Measurements from ENCODE around the gene AMBRA1. TPM values are rescaled to one million over a fixed set of nuclear protein-coding genes. Genes with fewer than 3 reads are reported as not detected.

AMBRA1 gene
- total and polyA plus RNA-seq, 4 experiments from 2014 or later: 5.9 to 43.9 (median 30.4) TPM

GRCh38 chr11:46413760-46414465 lies 179.9 kb downstream of the AMBRA1 start:
- CTCF ChIA-PET (ENCODE audit: partially characterized antibody): no interaction called here
- POLR2A ChIA-PET (ENCODE audit: partially characterized antibody): no interaction called here
- Mint-ChIP-seq H3K9me3 (no peaks in the 10 kb centered on the region), H3K4me3 (no peak overlapping the region), H3K27me3 (no peaks in the 10 kb centered on the region), H3K4me1 (no peaks in the 10 kb centered on the region), H3K36me3 (peaks cover 49 to 73% of the 10 kb centered on the region in 2 donors), H3K27ac (no peak overlapping the region)
- peaks cover 57% of the 10 kb centered on the region for H3K36me3 ChIP-seq (ENCODE audit: insufficient read depth, low read length)
- no peak for DNase-seq
- no peak overlapping the region for H3K27ac ChIP-seq (ENCODE audit: low read depth, low read length)
- H3K4me3 ChIP-seq (ENCODE audit: low read length in 2 of 2): no peak overlapping the region
- H3K4me1 ChIP-seq (ENCODE audit: insufficient read depth, low read length): no peaks in the 10 kb centered on the region
- intact Hi-C loops (cut with micrococcal nuclease): no loop called here
- no peaks in the 10 kb centered on the region for H3K27me3 ChIP-seq (ENCODE audit: insufficient read depth, low read length)
- H3K9me3 ChIP-seq (ENCODE audit: control insufficient read depth in 1 of 2, low read length in 2 of 2): no peaks in the 10 kb centered on the region

- Mint-ChIP-seq H3K4me1 (no peaks in the 10 kb centered on the region), H3K27ac (no peak overlapping the region), H3K9me3 (no peaks in the 10 kb centered on the region), H3K36me3 (peaks cover 40 to 61% of the 10 kb centered on the region in 2 donors), H3K4me3 (no peak overlapping the region), H3K27me3 (no peaks in the 10 kb centered on the region)
- no peaks in the 10 kb centered on the region for H3K9me3 ChIP-seq (ENCODE audit: control insufficient read depth in 1 of 2, low read length in 2 of 2)
- no peaks in the 10 kb centered on the region for H3K27me3 ChIP-seq (ENCODE audit: insufficient read depth, low read length)
- ChIA-PET POLR2A (ENCODE audit: partially characterized antibody) (no interaction called here), CTCF (ENCODE audit: partially characterized antibody) (interaction anchor here (1.5 kb wide), 1 partner anchor 12 kb away, joined by 3 read pairs; no protein-coding TSS in a partner anchor)
- H3K27ac ChIP-seq (ENCODE audit: low read depth, low read length): no peak overlapping the region
- DNase-seq: no peak
- H3K4me1 ChIP-seq (ENCODE audit: insufficient read depth, low read length): no peaks in the 10 kb centered on the region
- no peak overlapping the region for H3K4me3 ChIP-seq (ENCODE audit: low read length in 2 of 2)
- H3K36me3 ChIP-seq (ENCODE audit: insufficient read depth, low read length): peaks cover 50% of the 10 kb centered on the region
- intact Hi-C loops (cut with micrococcal nuclease): no loop called here
Measured at GRCh38 chr11:46410021-46410420, 183.8 kb downstream of the AMBRA1 start.

- peaks cover 38 to 61% of the 10 kb centered on the region in 2 donors for H3K36me3 Mint-ChIP-seq
Measured at GRCh38 chr11:46408407-46408986, 185.3 kb downstream of the AMBRA1 start.

GRCh38 chr11:46407635-46408034 lies 186.2 kb downstream of the AMBRA1 start:
- Mint-ChIP-seq H3K4me1 (no peaks in the 10 kb centered on the region), H3K27me3 (no peaks in the 10 kb centered on the region), H3K9me3 (no peaks in the 10 kb centered on the region), H3K36me3 (peaks cover 47 to 61% of the 10 kb centered on the region in 2 donors), H3K4me3 (peak overlapping the region in 2 of 8 donors; percentile 23 to 39), H3K27ac (peak overlapping the region in 1 of 7 donors; percentile 81)
- Histone ChIP-seq H3K27ac (ENCODE audit: low read depth, low read length) (no peak overlapping the region), H3K4me1 (ENCODE audit: insufficient read depth, low read length) (no peaks in the 10 kb centered on the region), H3K36me3 (ENCODE audit: insufficient read depth, low read length) (peaks cover 55% of the 10 kb centered on the region), H3K27me3 (ENCODE audit: insufficient read depth, low read length) (no peaks in the 10 kb centered on the region), H3K4me3 (ENCODE audit: low read length in 2 of 2) (no peak overlapping the region), H3K9me3 (ENCODE audit: control insufficient read depth in 1 of 2, low read length in 2 of 2) (no peaks in the 10 kb centered on the region)
- ChIA-PET POLR2A (ENCODE audit: partially characterized antibody) (interaction anchor here (0.6 kb wide), 1 partner anchor 20 kb away, joined by 3 read pairs; no protein-coding TSS in a partner anchor), CTCF (ENCODE audit: partially characterized antibody) (interaction anchor here (0.9 to 1.0 kb wide), 2 partner anchors 9 to 19 kb away, joined by 3 read pairs; no protein-coding TSS in a partner anchor)
- DNase-seq: no peak
- intact Hi-C loops (cut with micrococcal nuclease): no loop called here

More at GRCh38 chr11:46408407-46408986, 185.3 kb downstream of the AMBRA1 start:
- H3K4me3 ChIP-seq (ENCODE audit: low read length in 2 of 2): no peak overlapping the region
- H3K4me1 Mint-ChIP-seq: no peaks in the 10 kb centered on the region
- peaks cover 53% of the 10 kb centered on the region for H3K36me3 ChIP-seq (ENCODE audit: insufficient read depth, low read length)
- CTCF ChIA-PET (ENCODE audit: partially characterized antibody): interaction anchor here (0.9 to 1.5 kb wide), 2 partner anchors 10 to 20 kb away, joined by 3 read pairs; no protein-coding TSS in a partner anchor
- DNase-seq: no peak
- H3K27me3 ChIP-seq (ENCODE audit: insufficient read depth, low read length): no peaks in the 10 kb centered on the region
- intact Hi-C loops (cut with micrococcal nuclease): no loop called here
- peak overlapping the region in 1 of 7 donors; percentile 15 for H3K27ac Mint-ChIP-seq
- H3K4me3 Mint-ChIP-seq: no peak overlapping the region
- H3K9me3 Mint-ChIP-seq: no peaks in the 10 kb centered on the region
- no peaks in the 10 kb centered on the region for H3K27me3 Mint-ChIP-seq
- H3K9me3 ChIP-seq (ENCODE audit: control insufficient read depth in 1 of 2, low read length in 2 of 2): no peaks in the 10 kb centered on the region
- no peaks in the 10 kb centered on the region for H3K4me1 ChIP-seq (ENCODE audit: insufficient read depth, low read length)
- POLR2A ChIA-PET (ENCODE audit: partially characterized antibody): interaction anchor here (0.6 kb wide), 1 partner anchor 13 kb away, joined by 4 read pairs; no protein-coding TSS in a partner anchor
- no peak overlapping the region for H3K27ac ChIP-seq (ENCODE audit: low read depth, low read length)

GRCh38 chr11:46404476-46405017 lies 189.3 kb downstream of the AMBRA1 start:
- no peaks in the 10 kb centered on the region for H3K4me1 Mint-ChIP-seq
- intact Hi-C loops (cut with micrococcal nuclease): no loop called here
- H3K27ac ChIP-seq (ENCODE audit: low read depth, low read length): no peak overlapping the region
- ChIA-PET CTCF (ENCODE audit: partially characterized antibody) (no interaction called here), POLR2A (ENCODE audit: partially characterized antibody) (no interaction called here)
- H3K4me1 ChIP-seq (ENCODE audit: insufficient read depth, low read length): no peaks in the 10 kb centered on the region
- H3K9me3 Mint-ChIP-seq: no peaks in the 10 kb centered on the region
- H3K27me3 Mint-ChIP-seq: no peaks in the 10 kb centered on the region
- H3K4me3 Mint-ChIP-seq: no peak overlapping the region
- no peak for DNase-seq
- no peaks in the 10 kb centered on the region for H3K9me3 ChIP-seq (ENCODE audit: control insufficient read depth in 1 of 2, low read length in 2 of 2)
- H3K36me3 Mint-ChIP-seq: peaks cover 44 to 62% of the 10 kb centered on the region in 2 donors
- peaks cover 45% of the 10 kb centered on the region for H3K36me3 ChIP-seq (ENCODE audit: insufficient read depth, low read length)
- H3K4me3 ChIP-seq (ENCODE audit: low read length in 2 of 2): no peak overlapping the region
- H3K27ac Mint-ChIP-seq: no peak overlapping the region
- no peaks in the 10 kb centered on the region for H3K27me3 ChIP-seq (ENCODE audit: insufficient read depth, low read length)

- no peak overlapping the region for H3K4me3 Mint-ChIP-seq
- H3K4me1 Mint-ChIP-seq: no peaks in the 10 kb centered on the region
- no peaks in the 10 kb centered on the region for H3K9me3 Mint-ChIP-seq
- no peak for DNase-seq
- Histone ChIP-seq H3K36me3 (ENCODE audit: insufficient read depth, low read length) (peaks cover 35% of the 10 kb centered on the region), H3K27me3 (ENCODE audit: insufficient read depth, low read length) (no peaks in the 10 kb centered on the region), H3K9me3 (ENCODE audit: control insufficient read depth in 1 of 2, low read length in 2 of 2) (no peaks in the 10 kb centered on the region), H3K4me3 (ENCODE audit: low read length in 2 of 2) (no peak overlapping the region), H3K27ac (ENCODE audit: low read depth, low read length) (no peak overlapping the region), H3K4me1 (ENCODE audit: insufficient read depth, low read length) (no peaks in the 10 kb centered on the region)
- intact Hi-C loops (cut with micrococcal nuclease): no loop called here
- H3K27me3 Mint-ChIP-seq: no peaks in the 10 kb centered on the region
- ChIA-PET POLR2A (ENCODE audit: partially characterized antibody) (no interaction called here), CTCF (ENCODE audit: partially characterized antibody) (interaction anchor here (1.1 kb wide), 1 partner anchor 126 kb away, joined by 3 read pairs; no protein-coding TSS in a partner anchor)
- H3K36me3 Mint-ChIP-seq: peaks cover 48 to 53% of the 10 kb centered on the region in 2 donors
- no peak overlapping the region for H3K27ac Mint-ChIP-seq
Measured at GRCh38 chr11:46402957-46403902, 190.6 kb downstream of the AMBRA1 start.
